DMS114 treated with DMSO at 0.1 percent for 48 hours (cell line): ENCODE results near the gene CSF1R.
"Not testable (repeated sequence)": the region's sequence is repeated elsewhere in the genome, so short reads cannot be mapped to it uniquely, and the experiment has no call there.

Experiments used
- DNase-seq: peaks from one replicate; lab custom pipeline; 2025; ENCODE audit not compliant: unreplicated experiment; lab: John Stamatoyannopoulos, UW

CSF1R gene

GRCh38 chr5:150056075-150056443, 30.3 kb downstream of the CSF1R start:
- no peak for DNase-seq

GRCh38 chr5:150055326-150056074, 30.9 kb downstream of the CSF1R start:
- DNase-seq = no peak

GRCh38 chr5:150054569-150054968, 31.8 kb downstream of the CSF1R start:
- DNase-seq = no peak

DNA sequence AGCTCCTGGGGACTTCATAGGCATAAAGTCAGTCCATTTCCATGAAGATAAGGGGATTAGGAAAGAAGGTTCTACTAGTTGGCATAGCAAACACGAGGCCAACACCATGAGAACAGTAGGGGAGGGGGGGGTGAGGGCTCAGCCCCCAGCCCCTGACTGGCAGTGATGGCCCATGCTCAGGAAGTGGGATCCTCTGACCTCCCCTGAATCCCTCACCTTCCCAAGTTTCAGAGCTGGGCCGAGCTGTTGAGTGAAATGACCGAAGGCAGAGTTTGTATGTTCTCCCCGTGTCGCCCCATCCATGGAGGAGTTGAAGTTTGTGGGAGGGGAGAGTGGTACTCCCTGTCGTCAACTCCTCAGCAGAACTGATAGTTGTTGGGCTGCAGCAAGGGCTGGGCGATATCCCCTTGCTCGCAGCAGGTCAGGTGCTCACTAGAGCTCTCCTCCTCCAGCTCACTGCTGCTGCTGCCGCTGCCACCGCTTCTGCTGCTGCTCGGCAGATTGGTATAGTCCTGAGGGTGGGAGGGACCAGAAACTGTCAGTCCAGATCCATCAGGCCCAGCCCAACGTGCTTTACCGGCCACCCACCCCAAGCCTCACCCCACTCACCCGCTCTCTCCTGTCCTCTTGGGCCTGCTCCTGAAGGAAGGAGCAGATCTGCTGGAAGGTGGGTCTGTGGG, 32.5 kb downstream of the CSF1R start:
- no peak for DNase-seq

- DNase-seq = no peak
These were observed 33.2 kb downstream of the CSF1R start for GRCh38 chr5:150052956-150053712.

- no peak for DNase-seq
These were observed 34.0 kb downstream of the CSF1R start for GRCh38 chr5:150052226-150052955.

DNA sequence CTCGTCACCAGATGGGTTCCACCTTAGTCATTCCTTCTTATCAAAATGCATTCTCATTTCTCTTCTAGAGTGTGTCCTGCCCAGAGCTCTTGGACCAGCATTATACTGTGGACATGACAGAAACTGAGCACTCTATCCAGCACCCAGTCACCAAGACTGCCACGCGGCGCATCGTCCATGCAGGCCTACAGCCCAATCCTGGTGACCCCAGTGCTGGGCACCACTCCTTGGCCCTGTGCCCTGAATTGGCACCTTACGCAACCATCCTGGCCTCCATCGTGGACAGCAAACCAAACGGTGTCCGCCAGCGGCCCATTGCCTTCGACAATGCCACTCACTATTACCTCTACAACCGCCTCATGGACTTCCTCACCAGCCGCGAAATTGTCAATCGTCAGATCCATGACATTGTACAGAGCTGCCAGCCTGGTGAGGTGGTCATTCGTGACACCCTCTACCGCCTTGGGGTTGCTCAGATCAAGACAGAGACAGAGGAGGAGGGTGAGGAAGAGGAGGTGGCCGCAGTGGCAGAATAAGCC, 34.6 kb downstream of the CSF1R start:
- no peak for DNase-seq

- not testable (repeated sequence) for DNase-seq
These were observed 36.1 kb downstream of the CSF1R start for GRCh38 chr5:150050172-150050811.

DNA sequence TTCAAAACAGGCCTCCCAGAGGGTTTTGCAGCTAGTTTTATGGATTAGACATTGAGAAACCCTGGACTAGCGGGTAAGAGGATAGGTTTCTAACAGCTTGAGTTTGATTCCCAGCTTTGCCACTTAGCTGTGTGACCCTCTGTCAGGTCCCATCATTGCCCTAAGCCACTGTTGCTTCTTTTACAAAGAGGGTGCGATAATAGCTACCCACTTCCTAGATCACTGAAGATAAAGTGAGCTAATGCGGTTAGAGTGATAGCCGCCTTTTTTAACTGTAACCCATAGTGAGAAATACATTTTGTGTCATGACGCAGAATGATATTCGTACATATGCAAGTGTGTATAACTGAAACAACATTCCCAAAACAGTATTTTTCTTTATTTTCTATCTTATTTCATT, 40.3 kb downstream of the CSF1R start:
- no peak for DNase-seq

DNA sequence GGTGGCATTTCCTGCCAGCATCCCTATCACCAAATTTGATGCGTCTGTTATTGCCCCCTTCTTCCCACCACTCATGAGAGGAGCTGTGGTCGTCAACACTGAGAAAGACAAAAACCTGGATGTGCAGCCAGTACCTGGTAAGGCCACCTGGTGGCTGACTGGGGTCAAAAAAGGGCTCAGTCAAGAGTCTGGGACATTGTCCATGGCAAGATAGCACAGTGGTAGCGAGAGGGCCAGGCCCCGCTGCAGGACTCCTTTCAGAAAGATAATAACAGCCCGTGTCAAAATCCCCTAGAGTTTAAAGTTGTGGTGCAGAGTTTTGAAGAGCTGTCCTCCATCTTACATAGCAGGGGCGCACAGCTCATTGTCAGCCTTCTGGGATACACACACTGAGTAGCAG, 40.8 kb downstream of the CSF1R start:
- DNase-seq = no peak

- no peak for DNase-seq
These were observed 41.6 kb downstream of the CSF1R start for GRCh38 chr5:150044712-150045111.

DNA sequence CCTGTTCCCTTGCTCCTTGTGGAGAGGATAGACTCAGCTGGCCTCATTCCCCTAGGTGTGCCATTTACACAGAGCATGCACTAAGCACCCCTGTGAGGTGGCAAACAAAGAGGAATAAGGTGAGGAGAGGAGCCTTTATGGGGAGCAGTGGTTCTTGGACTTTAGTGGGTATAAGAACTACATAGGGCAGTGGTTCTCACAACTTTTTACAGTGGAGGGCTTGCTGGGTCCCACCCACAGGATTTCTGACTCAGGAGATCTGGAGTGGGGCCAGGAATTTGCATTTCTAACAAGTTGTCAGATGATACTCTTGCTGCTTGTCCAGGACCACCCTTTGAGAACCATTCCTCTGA, 42.0 kb downstream of the CSF1R start:
- DNase-seq = no peak

- no peak for DNase-seq
These were observed 42.6 kb downstream of the CSF1R start for GRCh38 chr5:150043657-150044328.

DNA sequence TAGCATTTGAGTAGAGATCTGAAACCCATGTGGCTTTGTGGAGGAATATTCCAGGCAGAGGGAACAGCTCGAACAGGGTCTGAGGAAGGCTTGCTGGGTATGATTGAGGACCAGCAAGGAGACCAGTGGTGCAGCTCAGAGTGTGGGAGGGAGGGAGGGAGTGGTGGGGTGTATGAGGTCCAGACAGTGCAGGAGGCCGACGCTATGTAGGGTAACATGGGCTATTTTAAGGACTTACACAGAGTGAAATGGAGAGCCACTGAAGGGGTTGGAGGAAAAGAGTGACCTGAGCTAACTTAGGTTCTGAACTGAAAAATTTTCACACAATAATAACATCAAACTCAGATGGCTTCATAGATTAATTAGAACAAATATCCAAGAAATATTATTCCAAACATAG, 43.9 kb downstream of the CSF1R start:
- no peak for DNase-seq

GRCh38 chr5:150038547-150038946, 47.8 kb downstream of the CSF1R start:
- no peak for DNase-seq

- DNase-seq = no peak
These were observed 49.8 kb downstream of the CSF1R start for GRCh38 chr5:150036513-150036912.

GRCh38 chr5:150035139-150035895, 51.0 kb downstream of the CSF1R start:
- DNase-seq = no peak

- no peak for DNase-seq
These were observed 51.7 kb downstream of the CSF1R start for GRCh38 chr5:150034662-150035061.

DNA sequence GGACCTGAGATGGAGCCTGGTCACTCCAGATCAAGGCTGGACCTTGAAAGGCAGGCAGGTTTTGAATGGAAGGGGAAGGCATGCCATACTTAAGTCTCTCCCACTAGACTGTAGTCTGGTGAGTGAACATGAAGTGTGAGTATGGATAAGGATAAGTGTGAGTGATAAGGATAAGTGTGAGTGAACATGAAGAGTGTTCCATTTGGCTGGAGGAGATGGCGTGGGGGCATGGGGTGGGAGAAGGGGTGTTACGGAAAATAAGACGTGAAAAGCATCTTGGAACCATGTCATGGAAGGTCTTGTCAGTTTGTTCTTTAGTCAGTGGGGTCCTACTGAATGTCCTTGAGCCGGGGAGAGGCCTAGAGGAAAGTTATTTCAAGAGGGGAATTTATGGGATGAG, 53.0 kb downstream of the CSF1R start:
- no peak for DNase-seq
